ENCODE results near the gene CLPSL1. TPM values are rescaled to one million over a fixed set of nuclear protein-coding genes. Genes with fewer than 3 reads are reported as not detected.

The CLPSL1 gene
- total RNA-seq, 1 experiment from 2014 or later = not detected

DNA sequence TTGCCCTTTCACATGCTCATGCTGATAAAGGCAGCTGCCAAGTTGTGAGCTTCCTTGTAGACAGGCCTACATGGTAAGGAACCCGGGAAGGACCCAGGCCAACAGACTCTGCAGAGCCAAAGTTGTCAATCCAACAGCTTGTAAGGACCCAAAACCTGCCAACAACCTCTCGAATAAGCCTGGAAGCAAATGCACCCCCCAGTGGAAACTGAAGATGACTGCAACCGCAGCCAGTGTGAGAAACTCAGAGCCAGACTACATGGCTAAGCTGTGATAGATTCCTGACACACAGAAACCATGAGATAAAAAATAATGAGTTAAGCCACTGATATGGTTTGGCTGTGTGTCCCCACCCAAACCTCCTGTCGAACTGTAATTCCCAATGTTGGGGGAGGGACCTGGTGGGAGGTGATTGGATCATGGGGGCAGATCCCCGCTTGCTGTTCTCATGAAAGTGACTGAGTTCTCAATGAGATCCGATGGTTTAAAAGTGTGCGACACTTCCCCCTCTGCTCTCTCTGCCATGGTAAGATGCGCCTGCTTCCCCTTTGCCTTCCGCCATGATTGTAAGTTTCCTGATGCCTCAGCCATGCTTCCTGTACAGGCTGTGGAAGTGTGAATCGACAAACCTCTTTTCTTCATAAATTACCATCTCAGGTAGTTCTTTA lies 23.2 kb upstream of the CLPSL1 start:
- DNase-seq (ENCODE audit: extremely low read depth, low read depth) = peak; percentile 26

DNA sequence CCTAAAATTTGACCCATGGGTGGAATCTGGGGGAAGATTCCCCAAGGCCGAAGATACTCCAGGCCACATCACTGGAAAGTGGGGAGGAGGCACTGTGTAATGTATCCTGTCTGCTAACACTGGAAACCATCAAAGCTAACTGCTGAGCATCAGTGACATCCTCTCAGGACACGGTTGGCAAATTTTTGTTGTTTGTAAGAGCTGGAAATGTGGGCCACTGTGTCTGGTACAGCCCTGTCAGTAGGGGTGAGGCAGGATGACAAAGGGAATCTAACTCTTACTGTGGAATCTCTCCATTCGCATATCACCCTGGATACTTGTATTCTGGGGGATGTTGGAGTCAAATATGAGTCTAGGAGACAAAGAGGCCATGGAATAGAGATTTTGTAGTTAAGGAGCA lies 21.4 kb upstream of the CLPSL1 start:
- no peak for DNase-seq (ENCODE audit: extremely low read depth, low read depth)

DNA sequence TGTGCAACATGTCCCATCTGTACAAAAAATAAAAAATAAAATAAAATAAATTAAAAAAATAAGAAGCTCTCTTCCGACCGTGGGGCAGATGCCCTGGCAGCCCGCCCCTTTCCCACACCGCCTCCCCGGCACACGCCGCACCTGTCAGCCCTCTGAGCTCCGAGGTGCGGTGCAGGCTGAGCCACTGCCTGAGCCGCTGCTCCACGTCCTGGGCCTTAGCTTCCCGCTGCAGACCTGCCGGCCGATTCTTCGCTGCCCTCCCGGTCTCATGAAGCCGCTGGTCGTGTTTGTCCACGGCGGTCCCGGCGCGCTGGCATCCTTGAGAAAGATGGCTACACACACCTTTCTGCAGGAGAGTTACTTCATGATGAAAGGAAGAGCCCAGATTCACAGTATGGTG lies 15.1 kb upstream of the CLPSL1 start:
- DNase-seq (ENCODE audit: extremely low read depth, low read depth) = no peak

DNA sequence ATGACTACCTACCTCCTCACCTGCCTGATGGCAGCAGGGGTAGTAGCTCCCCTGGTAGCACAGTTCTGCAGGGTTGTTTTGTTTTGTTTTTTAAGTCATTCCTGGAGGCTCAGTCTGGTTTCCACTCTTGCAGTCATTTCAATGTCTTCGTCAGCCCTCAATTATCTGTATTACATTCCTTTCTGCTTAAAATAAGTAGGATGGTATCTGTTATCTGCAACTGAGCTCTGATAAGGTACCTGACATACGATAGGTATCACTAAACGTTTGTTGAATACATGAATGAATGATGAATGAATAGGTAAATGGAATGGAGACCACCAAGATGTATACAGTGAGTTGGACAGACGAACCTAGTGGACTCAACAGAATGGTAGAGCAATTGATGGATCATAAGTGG lies 11.6 kb upstream of the CLPSL1 start:
- DNase-seq (ENCODE audit: extremely low read depth, low read depth) = no peak

DNA sequence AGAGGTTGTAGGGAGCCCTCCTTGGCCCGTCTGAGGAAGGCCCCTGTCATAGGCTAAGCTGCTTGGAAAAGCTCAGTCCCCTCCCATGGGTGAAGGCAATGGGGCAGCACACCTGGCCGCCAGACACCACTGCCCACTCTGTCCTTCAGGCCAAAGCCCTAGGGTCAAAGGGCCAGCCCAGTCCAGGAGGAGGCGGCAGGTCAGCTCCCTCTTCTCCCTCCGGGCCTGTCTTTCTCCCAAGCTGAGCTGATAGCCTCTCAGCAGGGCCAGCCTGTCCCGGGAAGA lies 9.5 kb upstream of the CLPSL1 start:
- no peak for DNase-seq (ENCODE audit: extremely low read depth, low read depth)

DNA sequence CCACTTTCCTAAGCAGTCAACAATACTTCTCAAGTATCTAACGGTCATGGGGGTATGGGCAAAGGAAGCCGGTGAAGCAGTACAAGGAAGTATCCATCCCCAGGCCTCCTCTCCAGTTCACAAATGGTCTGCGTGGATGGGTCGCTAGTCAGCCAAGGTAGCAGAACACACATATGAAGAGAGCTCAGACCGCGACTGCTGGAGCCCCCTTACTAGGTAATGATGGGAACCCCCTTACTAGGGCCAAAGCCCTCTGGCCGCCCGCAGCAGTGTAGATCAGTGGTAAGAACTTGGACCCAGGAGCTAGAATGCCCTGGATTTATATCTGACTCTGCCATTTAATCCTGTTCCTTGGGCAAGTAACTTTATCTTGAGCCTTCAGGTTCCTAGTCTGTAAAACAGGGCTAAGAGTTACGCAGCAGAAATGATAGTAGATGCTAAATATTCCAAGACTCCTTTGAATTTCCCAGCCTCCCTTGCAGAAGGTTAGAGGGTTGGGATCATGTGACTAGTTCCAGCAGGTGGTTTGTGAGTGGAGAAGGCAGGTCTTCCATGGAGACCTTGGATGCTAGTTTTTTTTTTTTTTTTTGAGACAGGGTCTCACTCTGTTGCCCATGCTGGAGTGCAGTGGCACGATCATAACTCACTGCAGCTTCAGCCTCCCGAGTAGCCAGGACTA lies 6.6 kb upstream of the CLPSL1 start:
- DNase-seq (ENCODE audit: extremely low read depth, low read depth) = no peak

DNA sequence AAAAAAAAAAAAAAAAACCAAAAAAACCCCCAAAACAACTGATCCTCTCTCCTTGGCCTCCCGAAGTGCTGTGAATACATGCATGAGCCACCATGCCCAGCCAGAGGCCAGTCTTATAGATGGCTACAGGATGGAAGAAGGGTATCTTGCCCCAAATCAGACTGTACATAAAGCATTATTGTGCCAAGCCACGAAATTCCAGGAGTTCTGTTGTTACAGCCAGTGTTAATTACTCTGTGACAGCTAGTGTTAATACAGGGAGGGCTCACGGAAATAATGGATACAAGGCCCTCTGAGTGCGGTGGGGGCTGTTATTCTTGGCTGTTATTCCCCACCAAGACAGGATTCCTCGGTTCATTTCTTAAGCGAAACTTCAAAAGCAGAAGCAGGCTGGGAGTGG lies 5.8 kb upstream of the CLPSL1 start:
- DNase-seq (ENCODE audit: extremely low read depth, low read depth) = no peak

DNA sequence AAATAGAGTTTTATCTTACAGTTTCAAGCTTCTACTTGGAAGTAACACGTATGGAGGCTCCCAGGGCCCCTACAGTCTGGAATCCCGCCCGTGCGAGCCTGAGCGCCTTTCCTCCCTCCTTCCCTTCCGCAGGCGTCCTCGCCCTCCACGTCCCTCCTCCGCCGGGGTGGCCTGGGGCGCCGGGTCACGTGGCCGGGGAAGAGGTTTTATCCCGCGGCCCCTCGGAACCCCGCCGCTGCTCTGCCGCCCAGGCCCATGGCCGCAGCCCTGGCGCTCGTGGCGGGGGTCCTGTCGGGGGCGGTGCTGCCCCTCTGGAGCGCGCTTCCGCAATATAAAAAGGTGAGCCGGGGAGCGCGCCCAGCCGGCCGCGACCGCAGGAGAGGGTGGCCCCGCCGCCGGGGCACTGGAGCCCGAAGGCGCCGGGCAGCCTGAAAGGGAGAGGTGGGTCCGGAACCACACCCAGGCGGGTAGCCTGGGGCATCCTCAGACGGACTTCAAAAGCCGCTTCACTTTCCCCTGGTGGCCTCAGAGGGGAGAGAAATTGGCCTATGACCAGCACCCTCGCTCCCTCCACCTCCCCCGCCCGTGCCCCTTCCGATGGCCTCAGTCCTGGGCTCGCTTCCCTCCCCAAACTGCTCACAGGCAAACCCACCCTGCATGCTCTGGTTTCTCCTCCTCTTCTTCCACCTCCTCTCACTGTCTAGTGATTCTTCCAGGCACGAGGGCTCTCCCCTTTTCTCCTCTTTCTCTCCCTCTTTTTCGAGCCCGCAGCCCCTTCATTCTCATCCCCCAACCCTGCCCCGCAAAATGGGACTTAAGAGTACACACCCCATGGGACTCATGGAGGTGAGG lies 4.2 kb upstream of the CLPSL1 start, which contains the start of gene CLPSL2:
Gene CLPSL2, plus strand, starts transcription at position 235 of the 852 bp plus-strand sequence. Its CDS starts 21 bp downstream, at position 256.
- DNase-seq (ENCODE audit: extremely low read depth, low read depth) = no peak

DNA sequence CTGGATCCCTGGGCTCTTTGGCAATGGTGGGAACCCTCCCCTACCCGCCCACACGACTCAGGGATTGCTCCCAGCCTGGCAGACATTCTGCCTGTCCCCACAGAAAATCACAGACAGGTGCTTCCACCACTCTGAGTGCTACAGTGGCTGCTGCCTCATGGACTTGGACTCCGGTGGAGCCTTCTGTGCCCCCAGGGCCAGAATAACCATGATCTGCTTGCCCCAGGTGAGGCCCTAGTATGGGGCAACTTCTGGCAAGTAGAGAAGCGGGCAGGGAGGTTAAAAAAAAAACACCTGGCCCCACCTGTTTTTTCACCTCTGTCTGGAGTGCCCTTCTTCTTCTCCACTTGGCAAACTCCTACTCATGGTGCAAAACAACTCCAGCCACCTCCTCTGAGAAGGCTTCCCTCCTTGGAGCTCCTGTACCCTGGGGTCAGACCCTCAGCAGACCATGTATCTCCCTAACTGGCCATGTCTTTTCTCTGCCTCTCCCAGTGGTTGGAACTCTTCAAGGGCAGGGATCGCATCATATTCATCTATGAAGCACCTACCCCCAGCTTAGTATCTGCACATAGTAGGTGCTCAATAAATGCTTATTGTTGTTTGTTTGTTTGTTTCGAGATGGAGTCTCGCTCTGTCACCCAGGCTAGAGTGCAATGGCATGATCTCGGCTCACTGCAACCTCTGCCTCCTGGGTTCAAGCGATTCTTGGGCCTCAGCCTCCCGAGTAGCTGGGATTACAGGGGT lies 3.3 kb upstream of the CLPSL1 start:
- no peak for DNase-seq (ENCODE audit: extremely low read depth, low read depth)

DNA sequence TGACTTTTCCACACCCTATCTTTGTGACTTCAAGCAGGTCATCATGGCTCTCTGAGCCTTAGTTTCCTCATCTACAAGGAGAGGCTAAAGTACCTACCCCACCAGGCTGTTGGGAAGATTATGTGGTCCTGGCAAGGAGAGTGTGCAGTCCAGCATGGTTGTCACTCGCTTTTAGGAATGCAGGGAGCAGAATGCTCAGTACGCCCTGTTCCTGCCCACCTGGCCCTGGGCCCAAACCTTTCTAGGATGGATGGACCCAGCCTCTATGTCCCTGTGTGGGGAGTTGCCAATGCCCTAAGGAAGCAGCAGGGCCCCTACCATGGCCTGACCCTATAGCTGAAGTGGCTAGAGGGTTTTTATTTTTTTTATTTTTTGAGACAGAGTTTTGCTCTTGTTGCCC lies 2.4 kb upstream of the CLPSL1 start:
- no peak for DNase-seq (ENCODE audit: extremely low read depth, low read depth)

DNA sequence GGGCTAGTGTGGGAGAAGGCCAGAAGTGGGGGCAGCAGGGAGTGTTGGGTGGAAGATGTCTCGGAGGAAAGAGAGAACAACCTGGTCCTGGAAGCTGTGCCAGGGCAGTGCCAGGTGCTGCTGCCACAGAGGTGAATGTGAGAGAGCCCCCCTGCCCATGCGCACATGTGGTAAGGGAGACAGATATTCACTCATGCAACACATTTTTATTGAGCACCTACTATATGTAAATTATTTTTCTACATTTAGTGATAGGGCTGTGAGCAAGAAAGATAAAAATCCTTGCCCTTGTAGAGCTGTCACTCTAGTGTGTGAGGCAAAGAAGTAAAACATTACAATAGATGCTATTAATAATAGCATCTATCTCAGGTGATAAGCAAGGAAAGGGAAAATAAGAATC lies 471 bp downstream of the CLPSL1 start:
- DNase-seq (ENCODE audit: extremely low read depth, low read depth) = no peak

DNA sequence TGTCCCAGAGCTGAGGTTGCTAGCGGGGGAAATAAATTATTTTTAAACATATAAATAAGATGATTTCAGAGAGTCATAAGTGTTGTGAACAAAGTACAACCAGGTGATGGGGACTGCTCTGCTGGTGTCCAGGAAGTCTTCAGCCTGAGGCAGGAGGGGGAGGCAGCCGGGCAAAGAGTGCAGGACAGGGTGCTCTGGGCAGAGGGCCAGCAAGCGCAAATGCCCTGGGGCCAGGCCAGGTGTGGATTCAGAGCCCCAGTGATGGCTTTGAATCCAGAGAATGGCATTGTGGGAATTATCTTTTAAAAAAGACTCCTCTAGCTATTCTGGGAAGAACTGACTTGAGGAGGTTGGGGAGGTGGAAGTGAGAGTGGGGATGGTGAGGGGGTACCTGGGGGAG lies 1.6 kb downstream of the CLPSL1 start:
- DNase-seq (ENCODE audit: extremely low read depth, low read depth) = no peak

DNA sequence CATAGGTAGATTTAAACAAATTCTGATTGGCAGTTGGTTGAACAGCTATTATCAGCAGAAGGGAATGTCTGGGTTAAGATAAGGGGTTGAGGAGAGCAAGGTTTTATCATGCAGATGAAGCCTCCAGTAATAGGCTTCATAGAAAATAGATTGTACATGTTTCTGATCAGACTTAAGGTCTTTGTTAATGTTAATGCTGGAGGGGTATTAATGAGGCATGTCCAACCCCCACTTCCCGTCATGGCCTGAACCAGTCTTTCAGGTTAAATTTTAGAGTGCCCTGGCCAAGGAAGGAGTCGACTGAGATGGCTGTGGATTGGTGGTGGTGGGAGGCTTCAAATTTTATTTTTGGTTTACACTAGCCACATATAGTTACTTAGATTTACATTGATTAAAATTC lies 3.4 kb downstream of the CLPSL1 start:
- DNase-seq (ENCODE audit: extremely low read depth, low read depth) = no peak

DNA sequence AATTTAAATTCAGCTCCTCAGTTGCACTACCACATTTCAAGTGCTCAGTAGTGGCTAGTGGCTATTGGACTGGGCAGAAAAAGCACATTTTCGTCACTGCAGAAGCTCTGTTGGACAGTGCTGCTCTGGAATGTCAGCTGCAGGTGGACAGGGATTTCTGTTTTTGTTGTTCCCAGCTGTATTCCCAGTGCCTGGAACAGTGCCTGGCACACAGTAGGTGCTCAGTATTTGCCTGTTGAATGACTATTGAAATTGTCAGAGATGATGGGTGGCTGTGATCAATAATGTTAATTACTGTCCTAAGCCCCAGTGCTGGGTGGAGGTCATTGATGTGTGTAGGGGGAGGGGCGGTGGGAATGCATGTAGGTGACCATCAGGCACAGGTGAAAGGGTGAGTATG lies 5.5 kb downstream of the CLPSL1 start:
- DNase-seq (ENCODE audit: extremely low read depth, low read depth) = no peak

DNA sequence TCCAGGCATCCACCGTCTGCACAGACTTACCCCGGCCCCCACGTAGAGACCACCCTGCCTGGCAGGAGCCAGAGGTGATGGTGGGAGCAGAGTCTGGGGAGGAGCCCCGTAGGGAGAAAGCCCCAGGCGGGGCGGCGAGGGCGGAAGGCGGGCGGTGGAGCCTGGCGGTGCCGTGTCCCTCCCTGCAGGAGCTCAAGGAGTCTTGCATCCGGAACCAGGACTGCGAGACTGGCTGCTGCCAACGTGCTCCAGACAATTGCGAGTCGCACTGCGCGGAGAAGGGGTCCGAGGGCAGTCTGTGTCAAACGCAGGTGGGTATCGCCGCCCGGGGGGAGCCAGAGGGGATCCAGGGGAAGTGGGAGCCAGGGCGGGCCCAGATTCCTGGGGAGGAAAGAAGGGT lies 6.0 kb downstream of the CLPSL1 start:
- no peak for DNase-seq (ENCODE audit: extremely low read depth, low read depth)

DNA sequence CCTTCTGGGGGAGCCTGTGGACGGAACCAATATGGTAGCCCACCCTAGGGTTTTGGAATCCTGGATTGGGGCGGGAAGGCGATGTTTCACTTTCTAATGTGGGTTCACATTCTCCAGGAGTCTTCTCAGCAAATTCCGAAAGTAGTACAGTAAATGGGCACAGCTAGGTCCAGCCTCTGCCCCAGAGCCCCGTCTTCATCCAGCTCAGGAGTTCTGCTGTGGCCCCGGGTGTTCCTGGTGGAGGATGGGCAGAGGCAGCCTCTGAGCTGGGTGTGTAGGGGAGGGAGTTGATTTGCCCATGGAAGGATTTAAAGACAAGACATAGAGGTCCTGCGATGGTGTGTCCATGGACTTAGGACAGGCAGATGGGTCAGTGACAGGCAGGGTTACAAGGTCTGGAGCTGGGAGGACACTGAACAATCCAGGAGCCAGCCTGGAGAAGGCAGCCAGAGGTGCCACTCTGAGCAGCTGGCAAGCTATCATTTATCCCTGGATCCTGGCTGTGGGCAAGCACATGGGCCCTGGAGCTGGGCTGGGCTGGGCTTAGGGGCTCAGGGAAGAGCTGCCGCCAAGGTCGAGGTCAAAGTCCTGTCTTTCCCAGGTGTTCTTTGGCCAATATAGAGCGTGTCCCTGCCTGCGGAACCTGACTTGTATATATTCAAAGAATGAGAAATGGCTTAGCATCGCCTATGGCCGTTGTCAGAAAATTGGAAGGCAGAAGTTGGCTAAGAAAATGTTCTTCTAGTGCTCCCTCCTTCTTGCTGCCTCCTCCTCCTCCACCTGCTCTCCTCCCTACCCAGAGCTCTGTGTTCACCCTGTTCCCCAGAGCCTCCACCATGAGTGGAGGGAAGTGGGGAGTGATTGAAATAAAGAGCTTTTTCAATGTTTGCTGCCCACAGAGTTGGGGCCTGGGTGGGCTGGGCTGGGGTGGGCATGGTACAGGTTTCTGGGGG lies 6.7 kb downstream of the CLPSL1 start:
- DNase-seq (ENCODE audit: extremely low read depth, low read depth) = no peak

DNA sequence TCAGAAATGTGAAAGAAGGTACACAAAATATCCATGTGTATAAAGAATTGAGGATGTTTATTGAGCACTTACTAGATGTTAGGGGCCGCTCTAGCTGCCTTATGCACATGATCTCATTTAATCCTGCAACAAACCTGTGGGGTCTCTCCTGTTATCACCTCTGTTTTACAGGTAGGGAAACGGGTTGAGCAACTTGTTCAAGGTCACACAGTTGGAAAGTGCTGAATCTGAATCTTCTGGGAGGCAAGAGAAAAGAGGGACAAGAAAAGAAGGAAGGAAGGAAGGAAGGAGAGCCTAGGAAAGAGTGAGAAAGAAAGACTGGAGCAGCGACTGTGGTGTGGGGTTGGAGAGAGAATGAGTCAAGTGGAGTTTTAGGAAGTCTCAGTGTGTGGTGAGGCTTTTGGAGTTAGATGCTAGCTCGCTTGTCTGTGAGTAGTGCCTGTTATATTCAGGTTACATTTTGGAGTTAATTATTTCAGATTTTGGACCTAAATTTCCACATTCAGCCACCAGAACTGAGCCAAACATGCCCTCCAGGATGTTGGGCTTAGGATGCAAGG lies 7.7 kb downstream of the CLPSL1 start:
- no peak for DNase-seq (ENCODE audit: extremely low read depth, low read depth)

DNA sequence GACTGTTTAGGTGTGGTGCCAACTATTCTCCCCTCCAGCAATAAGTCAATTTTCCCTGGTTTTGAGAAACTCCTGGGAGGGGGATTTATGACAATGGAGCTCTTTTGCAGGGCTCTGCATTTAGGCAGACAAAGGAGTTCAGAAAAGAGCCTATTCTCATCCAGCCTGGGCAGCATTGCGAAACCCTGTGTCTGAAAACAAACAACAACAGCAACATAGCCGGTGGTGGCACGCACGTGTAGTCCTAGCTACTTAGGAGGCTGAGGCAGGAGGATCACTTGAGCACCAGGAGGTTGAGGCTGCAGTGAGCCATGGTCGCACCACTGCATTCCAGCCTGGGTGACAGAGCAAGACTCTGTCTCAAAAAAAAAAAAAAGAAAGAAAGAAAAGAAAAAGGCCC lies 9.9 kb downstream of the CLPSL1 start:
- no peak for DNase-seq (ENCODE audit: extremely low read depth, low read depth)

DNA sequence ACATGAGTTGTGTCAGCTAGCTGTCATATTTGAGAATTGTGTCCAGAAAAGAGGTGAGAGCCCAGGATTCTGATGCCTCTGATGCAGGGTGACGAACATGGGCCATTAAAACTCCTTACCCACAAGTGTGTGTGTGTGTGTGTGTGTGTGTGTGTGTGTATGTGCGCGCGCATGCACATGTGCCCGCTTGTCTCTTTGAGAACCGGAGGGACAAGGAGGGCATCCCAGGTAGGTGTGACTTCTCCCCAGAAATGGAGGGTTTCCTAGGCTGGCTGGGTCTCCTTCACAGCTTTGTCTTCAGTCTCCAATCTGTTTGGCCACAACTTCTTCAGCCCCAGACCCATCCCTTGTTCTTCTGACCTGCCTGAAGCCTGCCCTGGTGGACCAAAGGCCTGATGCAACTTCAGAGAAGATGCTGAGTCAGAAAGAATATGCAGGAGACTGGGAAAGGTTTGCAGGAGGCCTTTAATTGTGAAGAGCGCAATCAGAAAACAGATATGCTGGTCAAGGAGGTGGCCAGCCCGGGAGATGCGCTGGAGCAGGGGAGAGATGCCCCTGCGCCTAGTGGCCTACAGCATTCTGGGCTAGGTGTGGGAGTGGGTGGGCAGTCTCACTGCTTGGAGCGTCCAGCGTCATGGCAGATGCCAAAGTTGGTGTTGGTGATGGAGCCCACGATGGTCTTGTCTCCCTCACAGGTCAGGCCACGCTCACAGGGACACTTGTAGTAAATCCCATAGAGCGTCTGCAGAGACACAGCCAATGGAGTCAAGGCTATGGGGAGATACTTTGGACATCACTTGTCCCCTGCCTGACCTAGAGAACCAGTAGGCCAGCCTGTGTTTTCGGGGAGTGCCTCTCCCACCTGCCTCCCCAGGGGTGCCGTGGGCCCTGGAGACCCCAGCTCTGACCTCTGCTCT lies 14.0 kb downstream of the CLPSL1 start:
- no peak for DNase-seq (ENCODE audit: extremely low read depth, low read depth)

Measured in NCI-H460 (cell line).